NCI-H510A treated with DMSO at 0.1 percent for 48 hours (cell line): ENCODE measurements around the gene HIF3A.
"Not testable (repeated sequence)": the region's sequence is repeated elsewhere in the genome, so short reads cannot be mapped to it uniquely, and the experiment has no call there.

ENCODE experiments used
- DNase-seq: peaks from one replicate; lab custom pipeline; 2025; lab: John Stamatoyannopoulos, UW

The HIF3A gene

DNA sequence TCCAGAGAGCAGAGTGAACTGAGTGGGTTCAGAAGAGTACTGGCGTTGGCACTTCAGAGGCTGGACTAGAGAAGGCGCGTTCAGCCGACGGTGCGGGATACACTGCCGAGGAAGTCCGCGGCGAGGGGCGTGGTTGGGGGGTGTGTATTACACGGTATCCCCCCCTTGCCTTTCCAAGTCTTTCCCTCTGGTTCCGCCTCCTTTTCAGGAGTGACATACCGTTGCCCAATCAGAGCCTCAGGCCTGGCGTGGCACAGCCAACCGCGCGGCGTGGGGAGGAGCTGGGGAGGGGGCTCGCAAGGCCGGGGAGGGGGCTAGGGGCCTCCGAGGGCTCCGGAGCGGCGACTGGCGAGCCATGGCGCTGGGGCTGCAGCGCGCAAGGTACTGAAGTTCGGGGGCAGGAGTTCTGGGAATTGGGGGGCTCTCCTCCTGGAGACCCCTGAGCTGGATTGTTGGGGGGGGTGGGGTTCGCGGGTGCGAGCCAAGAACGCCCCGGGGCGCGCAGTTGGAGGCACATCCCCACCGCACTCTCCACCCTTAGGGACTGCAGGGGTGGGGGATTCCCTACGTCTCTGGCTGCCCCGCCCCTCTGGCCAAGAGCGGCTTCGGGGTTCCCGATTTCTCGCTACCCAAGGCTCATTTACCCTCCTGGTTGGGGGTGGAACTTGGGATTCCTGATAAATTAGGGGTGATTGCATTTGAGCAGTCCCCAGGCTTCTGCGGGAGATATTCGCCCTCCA, at the start of gene HIF3A:
HIF3A (plus strand) TSS at position 321 of the 740 bp plus-strand sequence; CDS start at position 356, 35 bp downstream.
- DNase-seq = peak; percentile 74

DNA sequence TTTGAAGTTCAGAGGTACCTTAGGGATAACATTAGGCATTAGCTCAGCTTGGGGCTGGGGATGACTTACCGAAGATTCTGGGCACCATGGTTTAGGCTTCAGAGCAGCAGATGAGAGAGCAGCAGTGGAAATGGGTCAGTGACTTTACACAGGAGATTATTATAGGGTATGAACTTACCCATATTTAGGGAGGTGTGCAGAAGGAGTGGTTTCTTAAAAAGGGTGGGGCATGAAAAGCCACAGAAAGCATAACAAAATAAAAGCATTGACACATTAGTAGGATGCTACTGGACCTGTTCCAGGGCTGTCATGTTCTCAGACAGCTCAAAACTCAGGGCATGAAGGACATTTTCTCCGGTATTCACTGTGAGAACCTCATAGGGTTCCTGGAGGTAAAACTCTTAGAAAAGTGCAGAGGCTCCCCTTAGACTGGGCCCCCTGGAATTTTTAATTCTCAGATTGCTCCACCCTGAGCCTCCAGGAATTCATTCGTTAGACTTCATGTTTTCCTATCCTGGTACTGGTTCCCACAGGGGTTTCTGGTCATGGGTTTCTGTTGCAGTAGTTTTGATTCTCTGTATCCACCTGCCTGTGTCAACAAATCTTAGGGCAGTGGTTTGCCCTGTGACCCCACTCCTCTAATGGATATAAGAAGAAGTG, 46.6 kb upstream of the HIF3A start:
- DNase-seq = no peak

DNA sequence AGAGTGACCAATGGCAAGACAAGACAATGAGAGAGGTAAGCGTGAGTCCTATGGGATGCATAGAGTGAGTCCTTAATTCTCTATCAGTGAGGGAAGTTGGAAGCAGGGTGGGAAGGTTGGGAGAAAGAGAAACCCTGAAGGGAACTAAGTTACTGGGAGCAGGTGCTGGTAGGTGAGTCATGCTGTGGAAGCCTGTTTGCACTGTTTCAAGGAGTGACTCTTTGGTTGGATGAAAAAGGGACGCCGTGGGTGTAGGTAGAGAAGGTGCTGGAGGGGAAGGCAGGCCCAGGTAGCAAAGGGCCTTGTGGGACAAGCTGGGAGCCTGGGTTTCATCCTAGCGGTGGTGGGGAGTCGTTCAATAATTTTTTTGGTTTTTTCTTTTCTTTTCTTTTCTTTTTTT, 45.4 kb upstream of the HIF3A start:
- DNase-seq = no peak

DNA sequence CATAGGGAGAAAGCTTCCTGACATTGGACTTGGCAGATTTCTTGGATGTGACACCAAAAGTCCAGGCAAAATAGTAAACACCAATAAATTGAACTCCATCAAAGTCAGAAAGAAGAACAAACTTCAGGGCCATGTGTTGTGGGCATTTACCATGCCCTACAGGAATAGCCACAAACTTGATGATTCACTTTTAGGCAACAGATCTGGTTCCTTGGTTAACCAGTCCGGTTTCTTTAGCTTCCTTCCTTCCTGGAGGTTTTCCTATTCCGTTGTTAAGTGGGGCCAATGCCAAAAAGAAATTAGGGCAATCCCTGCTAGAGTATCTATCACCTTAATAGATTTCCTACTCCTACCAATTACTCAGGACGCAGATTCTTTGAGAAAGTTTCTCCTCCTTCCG, 42.1 kb upstream of the HIF3A start:
- DNase-seq = no peak

DNA sequence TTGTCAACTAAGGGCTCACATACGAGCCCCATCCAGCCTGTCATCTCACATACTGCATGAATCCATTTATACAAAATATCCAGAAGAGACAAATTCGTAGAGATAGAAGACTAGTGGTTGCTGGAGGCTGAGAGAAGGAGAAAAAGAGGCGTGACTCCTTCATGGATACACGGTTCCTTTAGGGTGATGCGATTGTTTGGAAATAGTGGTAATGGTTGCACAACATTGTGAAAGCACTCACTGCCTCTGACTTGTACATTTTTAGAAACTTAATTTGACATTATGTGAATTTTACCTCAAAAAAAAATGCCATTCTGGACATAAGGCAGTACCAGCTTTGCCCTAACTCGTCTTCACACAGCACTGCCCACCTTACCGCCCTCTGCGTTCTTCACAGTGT, 40.0 kb upstream of the HIF3A start:
- DNase-seq = no peak

DNA sequence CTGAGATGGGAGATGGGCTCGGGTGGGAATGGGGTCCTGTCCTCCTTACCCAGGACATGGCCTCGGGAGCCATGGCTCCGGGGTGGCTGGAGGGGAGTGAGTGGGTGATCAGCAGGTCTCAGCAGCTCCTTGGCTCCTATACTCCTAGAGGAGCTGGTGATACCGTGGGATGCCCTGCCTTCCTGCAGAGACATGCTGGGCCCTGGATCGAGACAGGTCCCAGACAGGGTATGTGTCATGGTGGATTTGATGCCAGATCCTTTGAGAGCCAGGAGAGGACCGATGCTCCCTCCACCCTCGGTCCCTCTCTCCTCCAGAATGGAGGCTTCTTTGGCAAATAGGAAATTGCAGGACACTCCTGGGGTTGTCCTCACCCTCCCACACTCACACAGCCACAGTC, 35.3 kb upstream of the HIF3A start:
- not testable (repeated sequence) for DNase-seq

DNA sequence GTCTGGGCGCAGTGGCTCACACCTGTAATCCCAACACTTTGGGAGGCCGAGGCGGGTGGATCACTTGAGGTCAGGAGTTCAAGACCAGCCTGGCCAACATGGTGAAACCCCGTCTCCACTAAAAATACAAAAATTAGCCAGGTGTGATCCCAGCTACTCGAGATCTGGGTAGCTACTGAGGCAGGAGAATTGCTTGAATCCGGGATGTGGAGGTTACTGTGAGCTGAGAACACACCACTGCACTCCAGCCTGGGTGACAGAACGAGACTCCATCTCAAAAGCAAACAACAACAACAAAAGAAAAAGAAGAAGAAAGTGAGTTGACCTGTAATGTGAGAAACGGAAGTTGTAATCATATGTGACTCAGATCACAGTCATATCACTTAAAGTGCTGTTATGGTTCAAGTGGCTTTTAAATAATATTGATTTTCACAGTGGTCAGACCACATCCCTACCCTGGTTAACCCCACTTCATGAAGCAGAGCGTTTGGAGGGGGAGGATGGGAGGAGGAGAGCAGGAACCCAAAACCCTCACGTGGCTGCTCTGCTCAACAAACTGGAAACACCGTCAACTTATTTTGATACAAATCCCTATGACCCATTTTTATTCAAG, 34.1 kb upstream of the HIF3A start:
- peak; percentile 90 for DNase-seq

DNA sequence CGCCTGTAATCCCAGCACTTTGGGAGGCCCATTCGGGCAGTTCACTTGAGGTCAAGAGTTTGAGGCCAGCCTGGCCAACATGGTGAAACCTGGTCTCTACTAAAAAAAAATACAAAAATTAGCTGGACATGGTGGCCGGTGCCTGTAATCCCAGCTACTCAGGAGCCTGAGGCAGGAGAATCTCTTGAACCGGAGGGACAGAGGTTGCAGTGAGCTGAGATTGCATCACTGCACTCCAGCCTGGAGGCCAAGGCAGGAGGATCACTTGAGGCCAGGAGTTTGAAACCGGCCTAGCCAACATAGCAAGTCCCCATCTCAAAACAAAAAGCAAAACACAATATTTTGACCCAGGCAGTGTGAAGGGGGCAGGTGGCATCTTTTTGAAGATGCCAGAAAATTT, 32.0 kb upstream of the HIF3A start:
- DNase-seq = not testable (repeated sequence)

DNA sequence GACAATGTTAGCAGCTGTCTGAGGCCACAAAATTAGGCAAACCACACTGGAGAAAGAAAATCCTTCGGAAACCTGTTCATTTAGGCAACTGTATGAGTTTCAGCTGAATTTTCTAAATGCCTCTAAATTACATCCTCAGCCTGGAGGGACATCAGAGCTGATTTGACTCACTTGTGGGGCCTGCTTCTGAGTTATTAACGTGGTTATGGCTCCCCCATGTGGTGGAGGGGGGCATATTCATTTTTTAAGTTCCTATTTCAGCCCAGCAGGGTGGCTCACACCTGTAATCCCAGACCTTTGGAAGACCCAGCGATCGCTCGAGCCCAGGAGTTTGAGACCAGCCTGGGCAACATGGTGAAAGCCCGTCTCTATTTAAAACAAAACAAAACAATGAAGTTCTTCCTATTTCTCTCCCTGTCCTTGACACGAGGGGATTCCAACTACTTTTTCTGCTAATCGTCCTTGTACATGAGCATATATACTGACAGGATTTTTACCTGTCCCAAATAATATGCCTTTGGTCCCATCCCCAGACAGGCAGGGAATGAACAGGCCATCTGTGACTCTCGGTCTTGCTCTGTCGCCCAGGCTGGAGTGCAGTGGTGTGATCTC, 31.5 kb upstream of the HIF3A start:
- peak; percentile 81 for DNase-seq

DNA sequence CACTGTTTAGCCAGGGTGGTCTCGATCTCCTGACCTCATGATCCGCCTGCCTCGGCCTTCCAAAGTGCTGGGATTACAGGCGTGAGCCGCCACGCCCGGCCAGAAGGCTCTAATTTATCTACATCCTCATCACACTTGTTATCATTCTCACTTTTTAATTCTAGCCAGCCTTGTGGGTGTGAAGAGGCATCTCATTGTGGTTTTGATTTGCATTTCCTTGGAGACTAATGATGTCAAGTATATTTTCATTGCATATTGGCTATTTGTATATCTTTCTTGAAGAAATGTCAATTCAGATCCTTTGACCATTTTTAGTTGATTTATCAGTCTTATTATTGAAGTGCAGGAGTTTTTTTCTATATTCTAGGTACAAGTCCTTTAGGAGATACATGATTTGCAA, 27.7 kb upstream of the HIF3A start:
- DNase-seq = no peak

DNA sequence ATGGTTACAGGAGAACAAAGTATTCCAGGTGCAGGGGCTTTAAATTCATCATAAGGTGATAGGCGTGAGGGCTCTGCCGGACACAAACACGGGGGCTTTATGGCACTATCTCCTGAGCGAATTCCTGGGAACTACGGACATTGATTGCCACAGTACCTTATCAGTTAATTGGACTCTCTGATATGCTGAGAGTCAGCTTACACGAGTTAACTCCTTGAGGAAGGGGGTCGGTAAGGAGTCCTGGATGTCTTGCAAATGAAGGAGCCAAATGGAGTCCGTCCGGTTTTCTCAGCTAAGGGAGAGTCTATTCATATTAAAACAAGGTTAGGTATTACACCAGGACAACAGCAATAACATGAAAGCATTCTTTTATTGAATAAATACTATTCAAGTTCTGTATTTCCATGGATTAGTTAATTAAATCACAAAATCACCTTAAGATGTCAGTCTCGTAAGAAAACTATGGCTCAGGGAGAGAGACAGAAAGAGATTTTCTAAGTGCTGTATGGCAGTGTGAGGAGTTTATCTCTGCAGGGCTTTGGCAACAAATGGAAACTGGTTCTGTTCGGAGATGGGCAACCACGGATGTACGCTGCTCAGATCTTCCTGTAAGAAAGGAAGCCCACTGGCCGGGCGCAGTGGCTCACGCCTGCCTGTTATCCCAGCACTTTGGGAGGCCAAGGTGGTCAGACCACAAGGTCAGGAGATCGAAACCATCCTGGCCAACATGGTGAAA, 26.2 kb upstream of the HIF3A start:
- DNase-seq = no peak

DNA sequence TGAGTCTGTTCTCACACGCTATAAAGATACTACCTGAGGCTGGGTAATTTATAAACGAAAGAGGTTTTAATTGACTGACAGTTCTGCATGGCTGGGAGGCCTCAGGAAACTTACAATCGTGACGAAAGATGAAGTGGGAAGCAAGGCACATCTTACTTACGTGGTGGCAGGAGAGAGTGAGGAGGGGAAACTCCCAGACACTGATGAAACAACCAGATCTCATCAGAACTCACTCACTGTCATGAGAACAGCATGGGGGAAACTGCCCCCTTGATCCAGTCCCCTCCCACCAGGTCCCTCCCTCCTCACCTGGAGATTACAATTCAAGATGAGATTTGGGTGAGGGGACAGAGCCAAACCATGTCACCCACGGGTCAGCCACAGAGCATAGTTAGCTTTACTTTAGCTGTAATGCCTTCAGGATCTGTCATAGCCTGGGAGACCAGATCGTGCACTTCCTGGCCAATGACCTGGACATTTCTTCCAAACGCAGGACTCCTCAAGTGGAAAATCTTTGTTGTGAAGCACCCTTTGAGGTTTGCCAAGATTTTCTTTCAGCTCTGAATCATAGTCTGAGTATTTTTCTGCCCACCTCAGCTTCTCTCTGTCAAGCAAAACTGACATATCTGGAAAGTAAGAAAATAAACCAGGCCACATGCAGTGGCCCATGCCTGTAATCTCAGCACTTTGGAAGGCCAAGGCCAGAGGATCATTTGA, 25.2 kb upstream of the HIF3A start:
- DNase-seq = no peak

DNA sequence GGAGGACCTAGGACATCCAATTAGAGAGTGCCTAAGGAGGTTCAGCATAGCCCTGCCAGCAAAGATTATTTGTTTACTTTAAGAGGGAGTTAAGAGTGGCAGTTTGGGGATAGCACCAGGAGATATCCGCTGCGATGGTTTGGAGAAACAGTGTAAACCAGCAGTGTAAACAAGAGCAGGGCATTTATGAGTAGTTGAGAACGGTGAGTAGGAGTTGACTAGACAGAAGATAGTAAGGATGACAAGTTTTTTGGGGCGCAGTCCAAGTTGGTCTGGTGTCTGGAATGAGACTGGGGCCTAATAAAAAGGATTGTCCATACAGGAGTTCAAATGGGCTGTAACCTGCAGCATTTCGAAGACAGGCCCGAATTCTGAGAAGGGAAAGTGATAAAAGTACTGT, 22.9 kb upstream of the HIF3A start:
- not testable (repeated sequence) for DNase-seq

DNA sequence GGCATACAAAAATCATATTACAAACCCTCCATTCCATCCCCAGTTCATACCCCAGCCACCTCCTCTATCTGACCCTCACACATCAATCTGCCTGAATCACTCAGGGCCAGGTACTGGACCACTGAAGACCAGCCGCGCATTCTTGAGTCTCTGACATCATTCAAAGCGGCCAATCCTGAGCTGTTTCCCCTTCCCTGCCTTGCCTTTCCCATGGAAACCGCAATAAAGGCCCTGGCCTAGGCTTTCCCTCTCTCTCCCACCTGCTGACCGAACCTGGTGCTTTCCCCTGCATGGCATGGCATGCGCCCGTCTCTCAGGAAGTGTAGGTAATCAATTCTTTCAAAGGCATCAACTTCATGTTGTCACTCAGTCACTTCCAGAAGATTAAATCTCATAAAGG, 17.7 kb upstream of the HIF3A start:
- DNase-seq = no peak

DNA sequence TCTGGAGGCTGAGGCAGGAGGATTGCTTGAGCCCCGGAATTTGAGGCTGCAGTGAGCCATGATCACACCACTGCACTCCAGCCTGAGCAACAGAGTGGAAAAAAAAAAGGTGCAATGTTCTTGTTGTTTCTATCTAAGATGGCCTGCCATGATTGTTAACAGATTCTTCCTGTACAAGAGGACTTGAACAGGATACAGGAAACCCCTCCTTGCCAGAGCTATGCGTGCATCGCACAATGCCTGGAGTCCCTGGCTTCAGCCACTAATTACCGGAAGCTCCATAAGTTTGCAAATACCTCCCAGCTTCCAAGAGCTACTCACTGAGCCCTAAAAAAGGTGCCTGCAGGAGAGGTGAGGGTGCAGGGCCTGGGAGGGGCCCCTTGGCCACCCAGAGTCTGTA, 13.1 kb upstream of the HIF3A start:
- DNase-seq = no peak

DNA sequence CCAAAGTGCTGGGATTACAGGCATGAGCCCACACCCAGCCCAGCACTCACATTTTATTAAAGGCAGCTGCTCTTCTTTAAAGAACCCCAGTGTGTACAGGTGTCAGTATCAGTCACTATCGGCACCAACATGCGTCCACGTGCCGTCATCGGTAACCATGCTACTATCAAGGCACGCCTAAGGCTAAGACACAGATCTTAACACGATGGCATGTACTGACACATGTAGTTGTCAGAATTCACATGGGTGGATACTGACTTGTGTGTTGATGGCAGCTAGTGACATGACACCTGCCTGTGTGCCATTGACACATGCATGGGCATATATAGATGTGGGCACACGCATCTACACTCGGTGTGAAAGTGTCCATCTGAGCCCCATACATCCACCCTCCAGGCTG, 12.2 kb upstream of the HIF3A start:
- no peak for DNase-seq

DNA sequence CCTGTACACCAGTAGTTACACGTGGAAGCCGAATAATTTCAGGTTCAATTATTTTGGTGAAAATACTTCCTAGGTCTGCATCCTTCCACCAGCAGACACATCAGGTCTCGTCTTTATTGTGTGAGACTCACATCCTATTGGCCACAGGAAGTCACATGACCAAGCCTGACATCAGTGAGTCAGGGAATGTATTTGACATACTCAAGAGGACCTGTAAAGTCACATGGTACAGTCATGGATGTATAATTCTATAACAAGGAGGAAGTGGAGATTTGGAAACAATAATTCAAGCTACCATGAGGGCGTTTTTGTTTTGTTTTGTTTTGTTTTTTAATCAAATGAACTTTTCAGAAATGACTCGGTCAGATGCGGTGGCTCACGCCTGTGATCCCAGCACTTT, 9.3 kb upstream of the HIF3A start:
- no peak for DNase-seq

DNA sequence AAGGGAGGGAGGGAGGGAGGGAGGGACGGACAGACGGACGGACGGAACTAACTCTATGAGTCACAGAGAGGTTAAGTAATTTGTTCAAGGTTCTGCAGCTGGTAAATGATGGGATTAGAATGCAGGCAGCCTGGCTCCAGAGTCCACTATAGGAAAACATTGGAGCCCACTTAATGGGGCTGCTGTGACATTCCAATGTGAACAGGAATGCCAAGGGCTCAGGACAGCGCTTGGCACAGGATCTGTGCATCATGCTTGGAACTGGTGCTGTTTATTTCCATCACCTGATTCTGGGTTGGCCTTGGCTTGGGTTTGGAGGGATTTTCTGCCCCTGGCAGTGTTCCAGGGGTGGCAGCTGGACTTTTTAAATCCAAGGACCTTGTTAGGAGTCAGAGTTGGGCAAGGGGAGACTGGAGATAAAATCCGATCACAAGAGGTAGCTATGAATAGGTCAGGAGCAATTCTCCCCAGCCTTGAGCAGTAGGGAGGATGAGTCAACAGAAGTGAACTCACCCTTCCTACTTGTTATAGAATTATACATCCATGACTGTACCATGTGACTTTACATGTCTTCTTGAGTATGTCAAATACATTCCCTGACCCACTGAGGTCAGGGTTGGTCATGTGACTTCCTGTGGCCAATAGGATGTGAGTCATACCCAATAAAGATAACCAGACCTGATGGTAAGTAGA, 7.8 kb upstream of the HIF3A start:
- DNase-seq = no peak

DNA sequence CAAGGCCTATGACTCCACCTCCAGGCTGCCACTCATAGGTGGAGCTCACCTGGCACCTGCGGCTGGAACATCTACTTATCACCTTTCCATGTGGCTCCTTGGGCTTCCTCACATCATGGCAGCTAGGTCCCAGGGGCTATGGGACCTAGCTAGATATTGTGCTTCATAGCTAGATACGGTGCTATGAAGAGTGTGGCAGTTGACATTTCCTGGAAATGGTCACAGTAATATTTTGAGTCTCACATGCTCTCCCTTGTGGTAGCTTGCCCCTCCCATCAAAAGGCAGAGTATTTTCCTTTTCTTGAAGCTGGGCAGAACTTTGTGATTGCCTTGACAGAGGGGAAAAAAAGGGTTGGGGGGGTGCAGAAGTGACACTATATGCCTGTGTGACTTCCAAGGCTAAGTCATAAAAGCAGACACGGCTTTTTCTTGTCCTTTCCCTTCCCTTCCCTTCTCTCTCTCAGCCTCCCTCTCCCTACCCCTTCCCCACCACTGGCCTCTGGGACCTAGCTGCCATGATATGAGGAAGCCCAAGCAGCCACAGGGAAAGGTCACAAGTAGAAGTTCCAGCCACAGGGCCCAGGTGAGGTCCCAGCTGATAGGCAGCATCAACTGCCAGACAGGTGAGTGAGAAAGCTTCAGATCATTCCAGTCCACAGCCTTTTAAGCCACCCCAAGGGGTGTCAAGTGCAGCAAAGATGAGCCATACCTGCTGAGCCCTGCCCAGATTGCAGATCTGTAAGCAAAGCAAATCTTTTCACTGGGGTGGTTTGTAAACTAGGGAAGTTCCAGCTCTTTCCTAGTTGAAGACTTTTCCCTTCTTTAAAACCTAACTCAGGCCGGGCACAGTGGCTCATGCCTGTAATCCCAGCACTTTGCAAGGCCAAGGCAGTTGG, 6.9 kb upstream of the HIF3A start:
- no peak for DNase-seq

DNA sequence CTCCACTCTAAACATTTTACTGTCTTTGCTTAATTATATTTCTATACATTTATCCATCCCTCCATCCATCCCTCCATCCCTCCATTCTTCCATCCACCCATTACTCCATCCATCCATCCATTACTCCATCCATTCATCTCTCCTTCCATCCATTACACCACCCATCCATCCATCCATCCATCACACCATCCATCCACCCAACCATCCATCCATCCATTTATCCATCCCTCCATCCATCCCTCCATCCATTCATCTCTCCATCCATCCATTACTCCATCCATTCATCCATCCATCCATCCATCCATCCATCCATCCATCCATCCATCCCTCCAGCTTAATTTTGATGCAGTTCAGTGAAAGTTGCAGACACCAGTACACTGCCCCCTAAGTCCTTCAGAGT, 5.0 kb upstream of the HIF3A start:
- DNase-seq = no peak
